ENCODE results near the gene ZNF423.

ZNF423 gene

DNA sequence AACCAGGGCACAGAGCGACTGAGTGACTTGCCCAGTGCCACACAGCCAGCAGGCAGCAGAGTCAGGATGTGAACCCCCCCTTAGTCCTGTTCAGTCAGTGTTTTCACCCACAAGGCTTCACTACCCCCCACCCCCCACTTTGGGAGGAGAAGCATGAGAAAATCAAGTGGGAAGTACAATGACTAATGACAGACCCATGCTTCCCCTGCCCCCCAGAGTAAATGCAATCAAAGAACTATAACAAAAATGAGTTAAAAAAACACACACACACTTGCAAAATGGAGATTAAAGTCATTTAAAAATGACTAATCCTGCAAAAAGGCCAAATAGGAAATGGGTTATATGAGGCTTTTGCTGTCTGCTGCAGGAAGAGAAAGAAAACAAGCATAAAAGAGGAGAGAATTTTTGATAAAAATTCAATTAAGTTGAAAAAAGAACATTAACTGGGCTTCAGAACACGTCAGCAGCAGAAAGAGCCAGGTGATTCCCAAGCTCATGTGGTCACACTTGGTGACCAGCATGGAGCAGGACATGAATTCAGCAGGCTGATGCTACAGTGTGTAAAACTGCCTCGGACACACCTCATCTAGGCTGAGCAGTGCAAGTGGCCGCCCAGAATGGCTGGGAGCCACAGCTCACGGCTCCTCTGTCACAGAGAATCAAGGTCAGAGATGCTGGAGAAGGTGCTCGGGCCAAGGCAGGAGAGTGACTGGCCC, 212.3 kb downstream of the ZNF423 start:
- Histone ChIP-seq H3K9me3 (ENCODE audit: control insufficient read depth, low read length) (peaks cover 30% of the 10 kb centered on the region), H3K36me3 (ENCODE audit: control insufficient read depth, insufficient read depth, low read length) (peaks cover 3% of the 10 kb centered on the region), H3K27ac (ENCODE audit: low read depth, low read length, severe bottlenecking) (peak overlapping the region; percentile 37), H3K4me3 (ENCODE audit: extremely low read depth, insufficient read depth, low read length, poor library complexity, severe bottlenecking) (no peak overlapping the region), H3K4me1 (ENCODE audit: control insufficient read depth, insufficient read depth, low read length, poor library complexity, severe bottlenecking) (peaks cover 34% of the 10 kb centered on the region)
- WGBS, 2 experiments (ENCODE audit: insufficient coverage in 2 of 2) = 86 to 87% methylated on average over 5 to 6 of the region's 6 CpGs

DNA sequence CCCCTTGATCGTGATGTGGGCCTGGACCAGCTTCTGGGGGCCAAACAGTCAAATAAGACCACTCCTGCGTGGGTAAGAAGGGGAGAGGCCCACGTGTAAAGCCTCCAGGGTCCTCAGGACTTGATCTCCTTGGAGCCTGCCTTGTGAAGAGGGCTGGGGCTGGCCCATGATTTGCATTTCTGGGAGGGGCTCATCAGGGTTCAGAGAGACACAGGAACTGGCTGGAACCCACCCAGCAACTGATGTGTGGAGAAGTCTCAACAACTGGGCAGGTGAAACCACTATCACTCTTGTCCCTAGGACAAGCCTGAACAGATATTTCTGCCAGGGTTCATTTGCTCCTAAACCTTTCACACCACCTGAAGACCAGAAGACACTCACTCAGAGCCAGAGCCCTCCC, 214.7 kb downstream of the ZNF423 start:
- H3K9me3 ChIP-seq (ENCODE audit: control insufficient read depth, low read length) = peaks cover 14% of the 10 kb centered on the region
- no peak overlapping the region for H3K4me3 ChIP-seq (ENCODE audit: extremely low read depth, insufficient read depth, low read length, poor library complexity, severe bottlenecking)
- peaks cover 35% of the 10 kb centered on the region for H3K4me1 ChIP-seq (ENCODE audit: control insufficient read depth, insufficient read depth, low read length, poor library complexity, severe bottlenecking)
- H3K27ac ChIP-seq (ENCODE audit: low read depth, low read length, severe bottlenecking) = no peak overlapping the region
- peaks cover 24% of the 10 kb centered on the region for H3K36me3 ChIP-seq (ENCODE audit: control insufficient read depth, insufficient read depth, low read length)
- 67 to 78% methylated on average over 3 of the region's 3 CpGs for WGBS, 2 experiments (ENCODE audit: insufficient coverage in 2 of 2)

DNA sequence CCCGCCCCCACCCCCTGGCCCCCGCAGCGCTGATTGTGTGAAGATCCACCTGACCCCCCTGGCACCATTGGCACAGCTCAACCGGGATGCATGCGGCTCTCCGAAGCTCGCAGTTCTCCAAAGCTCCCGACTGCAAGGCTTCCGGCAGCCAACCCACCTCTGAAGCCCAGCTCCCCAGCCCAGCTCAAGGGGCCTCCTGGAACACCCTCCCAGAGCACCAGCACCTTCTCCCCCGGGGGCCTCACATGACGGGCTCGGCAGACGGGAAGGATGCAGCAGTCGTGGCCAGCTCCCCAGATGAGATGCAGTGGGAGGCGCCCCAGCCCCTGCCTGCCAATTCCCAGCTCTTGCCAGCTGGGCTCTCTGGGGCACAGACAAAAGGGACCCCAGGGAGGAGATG, 215.3 kb downstream of the ZNF423 start:
- H3K4me3 ChIP-seq (ENCODE audit: extremely low read depth, insufficient read depth, low read length, poor library complexity, severe bottlenecking) = no peak overlapping the region
- H3K36me3 ChIP-seq (ENCODE audit: control insufficient read depth, insufficient read depth, low read length) = peaks cover 31% of the 10 kb centered on the region
- peak overlapping the region; percentile 90 for H3K27ac ChIP-seq (ENCODE audit: low read depth, low read length, severe bottlenecking)
- H3K4me1 ChIP-seq (ENCODE audit: control insufficient read depth, insufficient read depth, low read length, poor library complexity, severe bottlenecking) = peaks cover 35% of the 10 kb centered on the region
- peaks cover 7% of the 10 kb centered on the region for H3K9me3 ChIP-seq (ENCODE audit: control insufficient read depth, low read length)
- 72 to 80% methylated on average over 10 to 12 of the region's 15 CpGs for WGBS, 2 experiments (ENCODE audit: insufficient coverage in 2 of 2)

DNA sequence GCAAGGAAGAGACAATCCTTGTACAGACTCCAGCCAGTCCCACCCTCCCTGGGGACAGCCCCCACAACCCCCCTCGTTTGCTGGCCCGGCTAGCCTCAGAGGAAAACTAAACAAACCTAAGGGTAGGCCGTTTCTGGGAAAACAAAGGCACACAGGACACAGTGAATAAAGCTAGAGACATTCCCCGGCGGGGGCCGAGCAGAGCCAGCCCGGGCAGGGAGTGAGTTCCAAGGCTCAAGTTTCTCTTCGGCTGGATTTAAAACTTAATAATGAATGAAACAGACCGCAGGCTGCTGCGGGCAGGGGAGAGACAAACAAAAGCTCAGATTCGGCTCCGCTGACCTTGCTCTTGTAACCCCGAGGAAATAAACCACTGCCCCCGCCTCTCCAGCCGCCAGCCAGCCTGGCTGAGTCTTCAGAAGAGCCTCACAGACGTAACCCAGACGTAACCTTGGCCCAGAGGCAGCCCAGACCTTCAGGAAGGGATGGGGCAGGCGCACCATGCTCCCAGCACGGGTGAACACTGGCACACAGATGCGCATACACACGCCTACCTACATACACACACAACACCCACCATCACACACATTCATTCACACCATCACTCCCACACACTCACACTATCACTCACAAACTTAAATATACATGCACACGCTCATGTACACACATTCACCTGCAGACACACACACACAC, 216.0 kb downstream of the ZNF423 start:
- Histone ChIP-seq H3K4me3 (ENCODE audit: extremely low read depth, insufficient read depth, low read length, poor library complexity, severe bottlenecking) (no peak overlapping the region), H3K9me3 (ENCODE audit: control insufficient read depth, low read length) (peaks cover 1% of the 10 kb centered on the region), H3K36me3 (ENCODE audit: control insufficient read depth, insufficient read depth, low read length) (peaks cover 34% of the 10 kb centered on the region), H3K4me1 (ENCODE audit: control insufficient read depth, insufficient read depth, low read length, poor library complexity, severe bottlenecking) (peaks cover 35% of the 10 kb centered on the region), H3K27ac (ENCODE audit: low read depth, low read length, severe bottlenecking) (peak overlapping the region; percentile 90)
- WGBS, 2 experiments (ENCODE audit: insufficient coverage in 2 of 2) = 32 to 38% methylated on average over 19 to 22 of the region's 22 CpGs

DNA sequence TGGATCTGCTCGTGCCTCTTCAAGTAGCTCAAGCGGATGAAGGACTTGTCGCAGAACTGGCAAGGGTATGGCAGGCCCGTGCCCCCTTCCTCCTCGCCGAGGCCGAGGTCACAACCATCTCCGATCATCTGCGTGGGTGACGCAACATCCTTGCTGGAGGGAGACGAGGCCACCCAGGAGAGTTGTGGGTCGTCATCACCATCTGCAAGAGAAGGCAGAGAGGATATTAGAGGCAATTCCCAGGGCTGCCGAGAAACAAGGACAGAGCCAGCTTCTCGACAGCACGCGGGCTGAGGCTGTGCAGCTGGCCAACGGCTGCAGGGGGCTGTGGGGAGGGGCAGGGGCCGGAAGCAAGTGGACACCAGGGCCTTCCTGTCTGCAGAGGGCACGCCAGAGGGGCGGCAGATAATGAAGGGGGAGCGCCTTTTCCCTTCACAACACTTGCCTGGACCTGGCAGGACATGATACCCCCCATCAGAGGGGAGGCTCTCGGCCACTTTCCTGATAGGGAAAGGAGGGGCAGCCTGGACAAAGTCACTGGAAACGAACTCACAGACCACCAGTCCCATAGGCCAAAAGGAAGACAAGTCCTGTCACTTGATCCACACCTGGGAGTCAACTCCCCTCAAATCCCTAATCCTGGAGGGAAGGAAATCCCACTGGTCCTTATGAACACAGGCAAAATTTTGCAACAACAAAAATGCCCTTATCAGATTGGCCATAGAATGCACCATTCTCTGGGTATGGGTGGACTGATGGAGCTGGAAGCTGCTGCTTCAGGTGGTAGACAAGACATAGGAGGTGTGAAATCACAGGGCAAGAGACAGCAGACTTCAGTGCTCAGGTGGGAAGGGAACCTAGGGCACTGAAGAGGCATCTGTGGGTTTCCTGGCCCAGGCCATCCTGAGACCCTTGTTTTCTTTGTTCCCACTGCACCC, 217.0 kb downstream of the ZNF423 start:
- Histone ChIP-seq H3K4me3 (ENCODE audit: extremely low read depth, insufficient read depth, low read length, poor library complexity, severe bottlenecking) (no peak overlapping the region), H3K4me1 (ENCODE audit: control insufficient read depth, insufficient read depth, low read length, poor library complexity, severe bottlenecking) (peaks cover 33% of the 10 kb centered on the region), H3K9me3 (ENCODE audit: control insufficient read depth, low read length) (no peaks in the 10 kb centered on the region), H3K36me3 (ENCODE audit: control insufficient read depth, insufficient read depth, low read length) (peaks cover 34% of the 10 kb centered on the region), H3K27ac (ENCODE audit: low read depth, low read length, severe bottlenecking) (peak overlapping the region; percentile 90)
- whole genome bisulfite sequencing, 2 experiments (ENCODE audit: insufficient coverage in 2 of 2) = 81 to 88% methylated on average over 13 to 19 of the region's 23 CpGs

DNA sequence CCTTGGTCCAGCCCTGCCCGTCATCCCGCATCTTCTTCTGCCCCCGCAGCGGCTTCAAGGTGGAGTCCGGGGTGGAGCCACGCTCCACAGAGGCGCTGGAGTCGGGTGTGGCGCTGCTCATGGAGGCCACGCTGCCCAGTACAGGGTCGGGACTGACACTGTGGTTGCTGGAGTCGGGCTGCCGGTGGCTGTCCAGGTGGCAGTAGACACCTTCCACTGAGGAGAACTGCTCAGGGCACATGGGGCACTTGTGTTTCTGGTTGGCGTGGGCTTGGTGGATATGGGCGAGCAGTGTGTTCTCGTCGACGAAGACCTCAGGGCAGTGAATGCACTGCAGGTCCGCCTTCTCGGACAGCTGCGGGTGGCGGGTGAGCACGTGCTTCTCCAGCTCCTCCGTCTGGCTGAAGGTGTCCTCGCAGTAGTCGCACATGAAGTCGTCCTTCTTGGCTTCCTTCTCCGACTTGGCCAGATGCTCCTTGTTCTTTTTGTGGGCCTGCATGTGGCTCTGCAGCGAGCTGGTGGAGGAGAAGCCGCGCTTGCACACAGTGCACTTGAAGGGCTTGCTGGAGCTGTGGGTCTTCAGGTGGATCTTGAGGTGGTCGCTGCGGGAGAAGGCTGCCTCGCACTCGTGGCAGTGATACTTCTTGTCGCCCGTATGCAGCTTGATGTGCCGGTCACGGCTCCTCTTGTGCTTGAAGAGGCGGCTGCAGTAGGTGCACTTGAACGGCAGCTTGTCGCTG, 217.8 kb downstream of the ZNF423 start:
- Histone ChIP-seq H3K36me3 (ENCODE audit: control insufficient read depth, insufficient read depth, low read length) (peaks cover 34% of the 10 kb centered on the region), H3K9me3 (ENCODE audit: control insufficient read depth, low read length) (no peaks in the 10 kb centered on the region), H3K4me3 (ENCODE audit: extremely low read depth, insufficient read depth, low read length, poor library complexity, severe bottlenecking) (no peak overlapping the region), H3K27ac (ENCODE audit: low read depth, low read length, severe bottlenecking) (no peak overlapping the region), H3K4me1 (ENCODE audit: control insufficient read depth, insufficient read depth, low read length, poor library complexity, severe bottlenecking) (peaks cover 24% of the 10 kb centered on the region)
- 96 to 98% methylated on average over 41 of the region's 42 CpGs for WGBS, 2 experiments (ENCODE audit: insufficient coverage in 2 of 2)

DNA sequence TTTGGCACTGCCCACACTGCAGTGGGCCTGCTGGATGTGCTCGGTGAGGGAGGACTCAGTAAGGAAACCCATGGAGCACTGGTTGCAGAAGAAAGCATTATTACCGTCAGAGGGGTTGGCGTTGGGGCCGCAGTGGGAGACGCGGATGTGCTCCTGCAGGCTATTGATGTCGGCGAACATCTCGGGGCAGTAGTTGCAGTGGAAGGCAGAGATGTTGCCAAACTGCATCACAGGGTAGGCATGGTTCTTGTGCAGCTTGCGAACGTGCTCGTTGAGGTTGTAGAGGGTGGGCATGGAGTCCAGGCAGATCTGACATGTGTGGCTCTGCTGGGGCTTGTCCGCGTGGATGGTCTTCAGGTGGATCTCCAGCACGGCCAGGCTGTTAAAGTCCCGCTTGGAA, 218.4 kb downstream of the ZNF423 start:
- Histone ChIP-seq H3K4me1 (ENCODE audit: control insufficient read depth, insufficient read depth, low read length, poor library complexity, severe bottlenecking) (peaks cover 23% of the 10 kb centered on the region), H3K4me3 (ENCODE audit: extremely low read depth, insufficient read depth, low read length, poor library complexity, severe bottlenecking) (no peak overlapping the region), H3K36me3 (ENCODE audit: control insufficient read depth, insufficient read depth, low read length) (peaks cover 34% of the 10 kb centered on the region), H3K27ac (ENCODE audit: low read depth, low read length, severe bottlenecking) (no peak overlapping the region), H3K9me3 (ENCODE audit: control insufficient read depth, low read length) (no peaks in the 10 kb centered on the region)
- WGBS, 2 experiments (ENCODE audit: insufficient coverage in 2 of 2) = 95 to 96% methylated on average over 14 to 16 of the region's 16 CpGs

DNA sequence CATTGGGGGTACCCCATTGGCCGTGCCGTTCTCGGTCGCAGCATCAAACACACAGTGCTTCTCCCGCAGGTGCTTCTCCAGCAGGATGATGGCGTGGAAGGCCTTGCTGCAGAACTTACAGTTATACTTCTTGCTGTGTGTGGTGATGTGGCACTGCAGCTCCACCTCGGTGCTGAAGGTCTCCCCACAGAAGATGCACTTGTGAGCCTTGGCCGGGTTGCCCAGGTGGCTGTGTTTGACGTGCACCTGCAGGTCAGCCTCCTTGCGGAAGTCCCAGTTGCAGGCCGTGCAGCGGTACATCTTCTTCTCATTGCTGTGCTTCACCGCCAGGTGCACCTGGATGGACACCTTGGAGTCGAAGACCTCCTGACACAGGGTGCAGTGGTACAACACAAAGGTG, 219.3 kb downstream of the ZNF423 start:
- 95 to 99% methylated on average over 13 to 14 of the region's 14 CpGs for WGBS, 2 experiments (ENCODE audit: insufficient coverage in 2 of 2)
- H3K4me3 ChIP-seq (ENCODE audit: extremely low read depth, insufficient read depth, low read length, poor library complexity, severe bottlenecking) = no peak overlapping the region

DNA sequence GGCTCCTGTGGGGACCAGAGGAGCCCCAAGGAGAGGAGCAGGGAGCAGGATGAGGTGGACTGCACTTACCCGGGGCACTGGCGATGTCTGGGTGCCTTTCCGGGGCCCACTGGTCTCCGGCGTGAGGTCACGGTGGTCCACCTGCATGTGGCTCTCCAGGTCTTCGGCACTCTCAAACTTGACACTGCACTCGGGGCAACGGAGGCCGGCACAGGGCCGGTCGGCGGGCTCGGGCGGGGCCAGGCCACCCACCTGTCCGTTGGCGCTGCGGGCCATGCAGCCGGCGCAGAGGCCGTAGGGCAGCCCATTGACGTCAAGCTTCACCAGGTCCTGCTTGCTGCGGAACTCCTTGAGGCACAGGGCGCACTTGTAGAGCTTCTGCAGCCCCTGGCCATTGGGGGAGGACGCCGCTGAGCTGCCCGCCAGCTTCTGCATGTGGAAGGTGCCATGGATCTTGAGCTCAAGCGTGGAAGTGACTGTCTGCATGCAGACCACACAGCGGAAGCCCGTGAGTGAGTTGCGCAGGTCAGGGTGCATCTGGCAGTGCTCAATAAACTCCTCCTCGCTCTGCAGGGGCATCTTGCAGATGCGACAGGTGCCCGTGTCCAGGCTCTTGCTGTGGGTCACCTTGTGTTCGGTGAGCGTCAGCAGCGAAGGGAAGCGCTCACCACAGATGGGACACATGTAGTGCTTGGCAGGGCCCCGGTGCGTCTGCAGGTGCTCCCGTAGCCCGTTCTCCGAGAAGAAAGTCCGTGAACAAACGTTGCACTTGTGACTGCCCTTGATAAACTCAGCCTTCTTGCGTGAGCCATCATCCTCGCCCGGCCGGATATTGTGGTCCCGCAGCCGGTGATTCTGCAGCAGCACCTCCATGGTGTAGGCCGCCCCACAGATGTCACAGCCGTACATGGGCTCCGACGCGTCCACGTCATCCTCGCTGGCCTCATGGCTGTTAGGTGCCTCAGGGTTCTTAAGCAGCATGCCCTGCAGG, 220.0 kb downstream of the ZNF423 start:
- WGBS, 2 experiments (ENCODE audit: insufficient coverage in 2 of 2) = 96% methylated on average over 56 to 58 of the region's 58 CpGs
- Histone ChIP-seq H3K27ac (ENCODE audit: low read depth, low read length, severe bottlenecking) (no peak overlapping the region), H3K4me1 (ENCODE audit: control insufficient read depth, insufficient read depth, low read length, poor library complexity, severe bottlenecking) (peaks cover 23% of the 10 kb centered on the region), H3K9me3 (ENCODE audit: control insufficient read depth, low read length) (no peaks in the 10 kb centered on the region), H3K36me3 (ENCODE audit: control insufficient read depth, insufficient read depth, low read length) (peaks cover 34% of the 10 kb centered on the region), H3K4me3 (ENCODE audit: extremely low read depth, insufficient read depth, low read length, poor library complexity, severe bottlenecking) (no peak overlapping the region)

More for the DNA sequence above, 219.3 kb downstream of the ZNF423 start:
- no peak overlapping the region for H3K27ac ChIP-seq (ENCODE audit: low read depth, low read length, severe bottlenecking)
- no peaks in the 10 kb centered on the region for H3K9me3 ChIP-seq (ENCODE audit: control insufficient read depth, low read length)
- H3K4me1 ChIP-seq (ENCODE audit: control insufficient read depth, insufficient read depth, low read length, poor library complexity, severe bottlenecking) = peaks cover 23% of the 10 kb centered on the region
- H3K36me3 ChIP-seq (ENCODE audit: control insufficient read depth, insufficient read depth, low read length) = peaks cover 34% of the 10 kb centered on the region
